NCI-H128 (cell line): ENCODE results near the gene CRAMP1.
A peak's percentile ranks its signal among the peaks of the same experiment; 100 is the strongest.
"Not testable (repeated sequence)": the region's sequence is repeated elsewhere in the genome, so short reads cannot be mapped to it uniquely, and the experiment has no call there.

Experiments used
- DNase-seq: peaks from one replicate; lab custom pipeline; 2025; ENCODE audit not compliant: unreplicated experiment; lab: John Stamatoyannopoulos, UW

Gene CRAMP1

GRCh38 chr16:1595511-1595910, 16.6 kb upstream of the CRAMP1 start:
- not testable (repeated sequence) for DNase-seq

GRCh38 chr16:1596516-1596915, 15.6 kb upstream of the CRAMP1 start:
- no peak for DNase-seq

- no peak for DNase-seq
Observed at GRCh38 chr16:1597154-1597553, 15.0 kb upstream of the CRAMP1 start.

GRCh38 chr16:1601031-1601430, 11.1 kb upstream of the CRAMP1 start:
- no peak for DNase-seq

- no peak for DNase-seq
Observed at GRCh38 chr16:1601489-1601888, 10.7 kb upstream of the CRAMP1 start.

- DNase-seq = no peak
Observed at GRCh38 chr16:1602285-1602684, 9.9 kb upstream of the CRAMP1 start.

GRCh38 chr16:1606774-1607173, 5.4 kb upstream of the CRAMP1 start:
- no peak for DNase-seq

GRCh38 chr16:1607971-1608370, 4.2 kb upstream of the CRAMP1 start:
- no peak for DNase-seq

- DNase-seq = peak; percentile 63
Observed at GRCh38 chr16:1610071-1610898, 1.9 kb upstream of the CRAMP1 start.

GRCh38 chr16:1610899-1611632, 1.1 kb upstream of the CRAMP1 start:
- no peak for DNase-seq

- no peak for DNase-seq
Observed at GRCh38 chr16:1613211-1613622, 1.1 kb downstream of the CRAMP1 start.

GRCh38 chr16:1613728-1614455, 1.7 kb downstream of the CRAMP1 start:
- no peak for DNase-seq

- DNase-seq = no peak
Observed at GRCh38 chr16:1614456-1615102, 2.4 kb downstream of the CRAMP1 start.

GRCh38 chr16:1615761-1616160, 3.6 kb downstream of the CRAMP1 start:
- DNase-seq = no peak

- no peak for DNase-seq
Observed at GRCh38 chr16:1619976-1620375, 7.8 kb downstream of the CRAMP1 start.

GRCh38 chr16:1620391-1620790, 8.2 kb downstream of the CRAMP1 start:
- no peak for DNase-seq

- DNase-seq = no peak
Observed at GRCh38 chr16:1621851-1622250, 9.7 kb downstream of the CRAMP1 start.

- DNase-seq = no peak
Observed at GRCh38 chr16:1626327-1626726, 14.2 kb downstream of the CRAMP1 start.

- no peak for DNase-seq
Observed at GRCh38 chr16:1626776-1627175, 14.6 kb downstream of the CRAMP1 start.

- no peak for DNase-seq
Observed at GRCh38 chr16:1630450-1631213, 18.5 kb downstream of the CRAMP1 start.
